ENCODE data around the gene CLPTM1L. TPM values are rescaled to one million over a fixed set of nuclear protein-coding genes. Genes with fewer than 3 reads are reported as not detected.

Gene CLPTM1L
- total RNA-seq, 1 experiment from 2014 or later = 127 TPM

- no peak overlapping the region for H3K27ac Mint-ChIP-seq (ENCODE audit: unreplicated experiment)
- no peaks in the 10 kb centered on the region for H3K36me3 Mint-ChIP-seq (ENCODE audit: insufficient read depth, unreplicated experiment)
- CTCF ChIA-PET = no interaction called here
- intact Hi-C loops (cut with micrococcal nuclease; ENCODE audit: unreplicated experiment) = no loop called here
- no TSS peak for BruUV-seq (replicated peaks)
- H3K9me3 Mint-ChIP-seq (ENCODE audit: low read depth, unreplicated experiment) = no peaks in the 10 kb centered on the region
- no peak for TF ChIP-seq CTCF (IDR thresholded peaks at IDR 0.05; ENCODE audit: unreplicated experiment)
- H3K27me3 Mint-ChIP-seq (ENCODE audit: unreplicated experiment) = peaks cover 97% of the 10 kb centered on the region
- H3K4me1 Mint-ChIP-seq (ENCODE audit: low read depth, unreplicated experiment) = no peaks in the 10 kb centered on the region
- no peak overlapping the region for H3K4me3 Mint-ChIP-seq (ENCODE audit: low read depth, unreplicated experiment)
- DNase-seq = no peak
These were observed 26.5 kb upstream of the CLPTM1L start for GRCh38 chr5:1371218-1371971.

- H3K36me3 Mint-ChIP-seq (ENCODE audit: insufficient read depth, unreplicated experiment) = no peaks in the 10 kb centered on the region
- no peak for DNase-seq
- H3K4me1 Mint-ChIP-seq (ENCODE audit: low read depth, unreplicated experiment) = no peaks in the 10 kb centered on the region
- no peak overlapping the region for H3K4me3 Mint-ChIP-seq (ENCODE audit: low read depth, unreplicated experiment)
- no peaks in the 10 kb centered on the region for H3K9me3 Mint-ChIP-seq (ENCODE audit: low read depth, unreplicated experiment)
- CTCF ChIA-PET = no interaction called here
- no peak overlapping the region for H3K27ac Mint-ChIP-seq (ENCODE audit: unreplicated experiment)
- no TSS peak for BruUV-seq (replicated peaks)
- peaks cover 97% of the 10 kb centered on the region for H3K27me3 Mint-ChIP-seq (ENCODE audit: unreplicated experiment)
- TF ChIP-seq CTCF (IDR thresholded peaks at IDR 0.05; ENCODE audit: unreplicated experiment) = no peak
- intact Hi-C loops (cut with micrococcal nuclease; ENCODE audit: unreplicated experiment) = no loop called here
These were observed 25.1 kb upstream of the CLPTM1L start for GRCh38 chr5:1370006-1370405.

- no peak overlapping the region for H3K4me3 Mint-ChIP-seq (ENCODE audit: low read depth, unreplicated experiment)
- H3K27me3 Mint-ChIP-seq (ENCODE audit: unreplicated experiment) = peaks cover 100% of the 10 kb centered on the region
- no peak for TF ChIP-seq CTCF (IDR thresholded peaks at IDR 0.05; ENCODE audit: unreplicated experiment)
- H3K4me1 Mint-ChIP-seq (ENCODE audit: low read depth, unreplicated experiment) = no peaks in the 10 kb centered on the region
- CTCF ChIA-PET = no interaction called here
- no peak for DNase-seq
- intact Hi-C loops (cut with micrococcal nuclease; ENCODE audit: unreplicated experiment) = no loop called here
- no peak overlapping the region for H3K27ac Mint-ChIP-seq (ENCODE audit: unreplicated experiment)
- no peaks in the 10 kb centered on the region for H3K9me3 Mint-ChIP-seq (ENCODE audit: low read depth, unreplicated experiment)
- BruUV-seq (replicated peaks) = no TSS peak
- H3K36me3 Mint-ChIP-seq (ENCODE audit: insufficient read depth, unreplicated experiment) = no peaks in the 10 kb centered on the region
These were observed 23.9 kb upstream of the CLPTM1L start for GRCh38 chr5:1368756-1369155.

GRCh38 chr5:1368236-1368635, 23.3 kb upstream of the CLPTM1L start:
- DNase-seq = no peak
- Mint-ChIP-seq H3K4me3 (ENCODE audit: low read depth, unreplicated experiment) (no peak overlapping the region), H3K36me3 (ENCODE audit: insufficient read depth, unreplicated experiment) (no peaks in the 10 kb centered on the region), H3K4me1 (ENCODE audit: low read depth, unreplicated experiment) (no peaks in the 10 kb centered on the region), H3K27me3 (ENCODE audit: unreplicated experiment) (peaks cover 100% of the 10 kb centered on the region), H3K9me3 (ENCODE audit: low read depth, unreplicated experiment) (no peaks in the 10 kb centered on the region), H3K27ac (ENCODE audit: unreplicated experiment) (no peak overlapping the region)
- no peak for TF ChIP-seq CTCF (IDR thresholded peaks at IDR 0.05; ENCODE audit: unreplicated experiment)
- CTCF ChIA-PET = no interaction called here
- BruUV-seq (replicated peaks) = no TSS peak
- intact Hi-C loops (cut with micrococcal nuclease; ENCODE audit: unreplicated experiment) = no loop called here

Measured in Calu3 (cell line).